Upper lobe of left lung (tissue), 6 donors: ENCODE data around the gene USB1. TPM values are rescaled to one million over a fixed set of nuclear protein-coding genes. Genes with fewer than 3 reads are reported as not detected.
A peak's percentile ranks its signal among the peaks of the same experiment; 100 is the strongest.

Source experiments
- ATAC-seq, 2 donors: fragments of 200-7000 bp; cut with Tn5 transposase; one replicate each; pipeline ENCODE4 v1.9.1; 2022; ENCODE audit warnings: mild to moderate bottlenecking in 2 of 2, moderate library complexity in 2 of 2; ENCODE audit not compliant: low FRiP score in 2 of 2
- DNase-seq, 2 donors: peaks; one replicate each; pipeline ENCODE4 v3.0.0-alpha.2; 2019 to 2020
- H3K27ac ChIP-seq, 4 donors: fragments of 200-600 bp; sonication (generic); one replicate each; pipeline ENCODE4 v1.5.1; 2016 to 2019
- H3K27me3 ChIP-seq, 4 donors: fragments of 200-600 bp; sonication (generic); one replicate each; pipeline ENCODE4 v1.5.1; 2017 to 2019
- H3K36me3 ChIP-seq, 4 donors: fragments of 200-600 bp; sonication (generic); one replicate each; pipeline ENCODE4 v1.5.1; 2016 to 2019
- H3K4me1 ChIP-seq, 4 donors: fragments of 200-600 bp; sonication (generic); one replicate each; pipeline ENCODE4 v1.5.1; 2018 to 2019
- H3K4me3 ChIP-seq, 4 donors: fragments of 200-600 bp; sonication (generic); one replicate each; pipeline ENCODE4 v1.5.1; 2017 to 2019; ENCODE audit warnings: mild to moderate bottlenecking in 2 of 4, moderate library complexity in 1 of 4
- H3K9me3 ChIP-seq, 4 donors: fragments of 200-600 bp; sonication (generic); one replicate each; pipeline ENCODE4 v1.5.1; 2018 to 2019
- EP300 ChIP-seq, 4 donors: sonication (generic); formaldehyde crosslinking; IDR thresholded peaks; one replicate each; pipeline ENCODE4 v1.5.1; 2017; ENCODE audit warnings: antibody characterized with exemption in 4 of 4, control low read depth in 2 of 4
- POLR2A ChIP-seq, 4 donors: fragments of 450-650 bp; IDR thresholded peaks; one replicate each; pipeline ENCODE4 v1.5.1; 2016 to 2017; ENCODE audit warnings: antibody characterized with exemption in 4 of 4, mild to moderate bottlenecking in 2 of 4
- POLR2AphosphoS5 ChIP-seq, 2 donors: sonication (generic); formaldehyde crosslinking; IDR thresholded peaks; one replicate each; pipeline ENCODE4 v1.5.1; 2017; ENCODE audit warnings: antibody characterized with exemption in 2 of 2
- WGBS, 2 donors: methylation state at CpG; one replicate each; pipeline ENCODE4 v1.1.5; 2017 to 2018; 5-methylcytosine and 5-hydroxymethylcytosine counted together
- total RNA-seq, 6 donors: library from RNA; depleted of rRNA in 4 of 6; stranded (reverse); fragments of >200 nt in 4 of 6; gene quantifications; one replicate each; pipeline versions ENCODE4 v1.1.0 to v1.2.1, GENCODE V29; 2016 to 2021
- TF ChIP-seq, protein P1 (sequence below), 6 experiments: fragments of 450-650 bp in 4 of 6; fragments of 200-600 bp in 2 of 6; sonication (generic) in 2 of 6; IDR thresholded peaks; one replicate each; pipeline ENCODE4 v1.5.1; 2016 to 2019; ENCODE audit warnings: antibody characterized with exemption in 6 of 6
- donor health status: DM: no; HTN: no; CAD: no; lungs with moderate emphysema.
- donor health status: DM: no; HTN: yes; CAD: no; lungs with severe emphysema.

Gene USB1
- total RNA-seq, 6 donors from 2014 or later = 32.7 to 55.5 (median 46.5) TPM

DNA sequence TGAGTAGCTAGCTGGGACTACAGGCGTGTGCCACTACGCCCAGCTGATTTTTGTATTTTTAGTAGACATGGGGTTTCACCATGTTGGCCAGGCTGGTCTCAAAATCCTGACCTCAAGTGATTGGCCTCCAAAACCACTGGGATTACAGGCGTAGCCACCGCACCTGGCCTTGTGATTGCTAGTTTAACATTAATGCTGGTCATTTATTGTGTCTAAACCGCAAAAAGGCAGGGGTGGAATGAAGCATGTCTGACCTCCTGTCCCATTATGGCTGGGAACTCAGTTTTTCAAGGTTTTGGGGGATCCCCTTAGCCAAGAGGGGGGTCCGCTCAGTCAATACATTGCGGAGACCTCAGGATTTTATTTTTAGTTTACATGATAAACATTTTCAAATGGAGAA is 19.6 kb upstream of the USB1 start:
- H3K36me3 ChIP-seq = no peaks in the 10 kb centered on the region
- peaks cover 8 to 19% (median 16%) of the 10 kb centered on the region in 4 donors for H3K4me1 ChIP-seq
- DNase-seq (no peak), ATAC-seq (no peak)
- H3K27ac ChIP-seq = no peak overlapping the region
- H3K4me3 ChIP-seq = no peak overlapping the region
- H3K27me3 ChIP-seq = no peaks in the 10 kb centered on the region
- H3K9me3 ChIP-seq = no peaks in the 10 kb centered on the region
- 85 to 93% methylated on average over 5 to 7 of the region's 7 CpGs for WGBS, 2 donors
- TF ChIP-seq EP300 (IDR thresholded peaks at IDR 0.05) (no peak), POLR2A (IDR thresholded peaks at IDR 0.05) (no peak), POLR2AphosphoS5 (IDR thresholded peaks at IDR 0.05) (no peak)
- TF ChIP-seq, protein P1, sequence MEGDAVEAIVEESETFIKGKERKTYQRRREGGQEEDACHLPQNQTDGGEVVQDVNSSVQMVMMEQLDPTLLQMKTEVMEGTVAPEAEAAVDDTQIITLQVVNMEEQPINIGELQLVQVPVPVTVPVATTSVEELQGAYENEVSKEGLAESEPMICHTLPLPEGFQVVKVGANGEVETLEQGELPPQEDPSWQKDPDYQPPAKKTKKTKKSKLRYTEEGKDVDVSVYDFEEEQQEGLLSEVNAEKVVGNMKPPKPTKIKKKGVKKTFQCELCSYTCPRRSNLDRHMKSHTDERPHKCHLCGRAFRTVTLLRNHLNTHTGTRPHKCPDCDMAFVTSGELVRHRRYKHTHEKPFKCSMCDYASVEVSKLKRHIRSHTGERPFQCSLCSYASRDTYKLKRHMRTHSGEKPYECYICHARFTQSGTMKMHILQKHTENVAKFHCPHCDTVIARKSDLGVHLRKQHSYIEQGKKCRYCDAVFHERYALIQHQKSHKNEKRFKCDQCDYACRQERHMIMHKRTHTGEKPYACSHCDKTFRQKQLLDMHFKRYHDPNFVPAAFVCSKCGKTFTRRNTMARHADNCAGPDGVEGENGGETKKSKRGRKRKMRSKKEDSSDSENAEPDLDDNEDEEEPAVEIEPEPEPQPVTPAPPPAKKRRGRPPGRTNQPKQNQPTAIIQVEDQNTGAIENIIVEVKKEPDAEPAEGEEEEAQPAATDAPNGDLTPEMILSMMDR (IDR thresholded peaks at IDR 0.05) = no peak

- Histone ChIP-seq H3K27ac (no peak overlapping the region), H3K4me1 (peaks cover 8 to 19% (median 16%) of the 10 kb centered on the region in 4 donors), H3K27me3 (no peaks in the 10 kb centered on the region), H3K36me3 (no peaks in the 10 kb centered on the region), H3K4me3 (no peak overlapping the region), H3K9me3 (no peaks in the 10 kb centered on the region)
- DNase-seq (no peak), ATAC-seq (no peak)
- TF ChIP-seq, protein P1 (IDR thresholded peaks at IDR 0.05) = no peak
- no peak for TF ChIP-seq EP300 (IDR thresholded peaks at IDR 0.05)
- 63 to 88% methylated on average over 5 of the region's 5 CpGs for WGBS, 2 donors
Measured at GRCh38 chr16:57982385-57982784, 18.8 kb upstream of the USB1 start.

DNA sequence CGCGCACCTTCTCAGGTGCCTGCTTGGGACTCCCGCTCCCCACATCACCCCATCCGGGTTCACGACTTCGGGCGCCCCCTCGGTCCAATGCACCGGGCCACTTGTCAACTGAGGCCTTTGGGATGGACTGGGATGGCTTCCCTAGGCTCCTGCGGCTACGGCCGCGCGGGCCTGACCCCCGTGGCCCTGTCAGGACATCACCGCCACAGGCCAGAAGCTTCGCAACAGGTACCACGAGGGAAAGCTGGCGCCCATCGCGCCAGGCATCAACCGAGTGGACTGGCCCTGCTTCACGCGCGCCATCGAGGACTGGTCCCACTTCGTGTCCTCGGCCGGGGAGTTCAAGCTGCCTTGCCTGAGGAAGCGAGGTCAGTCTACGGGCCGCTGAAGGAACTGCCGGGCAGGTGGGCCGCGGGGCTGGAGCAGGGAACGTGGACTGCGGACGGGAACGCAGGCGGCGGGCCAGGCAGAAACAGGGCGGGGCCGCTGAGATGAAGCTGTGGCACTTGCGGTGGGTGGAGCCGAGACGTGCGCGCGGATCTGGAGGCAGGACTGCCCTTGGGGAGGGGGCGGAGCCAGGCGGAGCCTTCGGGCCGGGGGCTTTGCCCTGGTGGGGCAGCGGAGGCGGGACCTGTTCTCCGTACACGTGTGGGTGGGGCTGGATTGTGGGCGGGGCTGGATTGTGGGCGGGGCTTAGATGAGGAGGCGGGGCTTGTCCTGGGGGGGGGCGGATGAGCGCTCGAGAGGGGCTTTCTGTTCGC is 16.6 kb upstream of the USB1 start:
- Histone ChIP-seq H3K9me3 (no peaks in the 10 kb centered on the region), H3K27me3 (no peaks in the 10 kb centered on the region), H3K36me3 (no peaks in the 10 kb centered on the region), H3K27ac (peak overlapping the region; percentile 50 to 73 (median 64)), H3K4me3 (peak overlapping the region; percentile 54 to 75 (median 64)), H3K4me1 (peaks cover 8 to 19% (median 16%) of the 10 kb centered on the region in 4 donors)
- 11 to 14% methylated on average over 30 to 47 of the region's 64 CpGs for WGBS, 2 donors
- peak; percentile 95 to 96 for DNase-seq
- TF ChIP-seq POLR2A (IDR thresholded peaks at IDR 0.05) = no peak
- peak in 1 of 2 donors; percentile 24 for TF ChIP-seq POLR2AphosphoS5 (IDR thresholded peaks at IDR 0.05)
- TF ChIP-seq, protein P1 (IDR thresholded peaks at IDR 0.05) = peak in 1 of 6 experiments; percentile 26
- peak; percentile 93 for ATAC-seq

GRCh38 chr16:57985204-57986181 is 15.7 kb upstream of the USB1 start:
- Histone ChIP-seq H3K4me1 (peaks cover 8 to 19% (median 16%) of the 10 kb centered on the region in 4 donors), H3K27ac (peak overlapping the region; percentile 50 to 73 (median 64)), H3K27me3 (no peaks in the 10 kb centered on the region), H3K9me3 (no peaks in the 10 kb centered on the region), H3K36me3 (no peaks in the 10 kb centered on the region), H3K4me3 (peak overlapping the region; percentile 54 to 75 (median 64))
- ATAC-seq (peak; percentile 63 to 67), DNase-seq (peak; percentile 31 to 70)
- TF ChIP-seq POLR2A (IDR thresholded peaks at IDR 0.05) = no peak
- TF ChIP-seq EP300 (IDR thresholded peaks at IDR 0.05) = no peak
- TF ChIP-seq, protein P1 (IDR thresholded peaks at IDR 0.05) = no peak
- no peak for TF ChIP-seq POLR2AphosphoS5 (IDR thresholded peaks at IDR 0.05)
- 22 to 26% methylated on average over 35 to 51 of the region's 62 CpGs for WGBS, 2 donors
